Endothelial cell of umbilical vein (primary cell): Measurements from ENCODE around the gene FDX1. TPM values are rescaled to one million over a fixed set of nuclear protein-coding genes. Genes with fewer than 3 reads are reported as not detected.

Source experiments
- BruUV-seq: library from RNA; stranded (reverse); fragments of 400-500 nt; replicated peaks from 2 replicates; lab custom pipeline; 2021; lab: Mats Ljungman, UMichigan
- CTCF ChIA-PET: fragments of 300-600, 350-600 bp; sonication (Branson Sonifier 250); formaldehyde crosslinking; loops from one replicate; lab custom pipeline; 2021; ENCODE audit warnings: antibody characterized with exemption, inconsistent platforms; lab: Charles Lee
- POLR2A ChIA-PET: fragments of 300-600, 350-600 bp; sonication (Branson Sonifier 250); formaldehyde crosslinking; loops from one replicate; lab custom pipeline; 2021; ENCODE audit warnings: antibody characterized with exemption, inconsistent platforms; lab: Charles Lee
- DNase-seq: peaks from one replicate; pipeline ENCODE4 v3.0.0-alpha.2; 2011; ENCODE audit warnings: low read depth, low spot score
- FAIRE-seq: peaks from 2 replicates; lab custom pipeline; 2011; peaks lifted over from hg19 to GRCh38; lab: Jason Lieb, UNC
- H2AFZ ChIP-seq: 2 replicates; pipeline ENCODE4 v1.6.0; 2012; ENCODE audit warnings: low read depth, low read length, control low read depth, inconsistent platforms
- H3K27ac ChIP-seq: 2 replicates; pipeline ENCODE4 v1.5.1; 2011; ENCODE audit warnings: low read depth, mild to moderate bottlenecking, control low read depth, low read length, moderate library complexity; ENCODE audit not compliant: insufficient read depth
- H3K27me3 ChIP-seq, 2 experiments: 2 replicates each; pipeline versions ENCODE4 v1.6.0 to v1.6.1; 2011; ENCODE audit warnings: low read length in 2 of 2, mixed read lengths in 1 of 2; ENCODE audit not compliant: control insufficient read depth in 2 of 2, insufficient read depth in 2 of 2
- H3K36me3 ChIP-seq, 2 experiments: 2 replicates in 1 of 2; 3 replicates in 1 of 2; pipeline ENCODE4 v1.5.1; 2011; ENCODE audit warnings: low read length in 2 of 2, mild to moderate bottlenecking in 1 of 2, moderate library complexity in 1 of 2; ENCODE audit not compliant: control insufficient read depth in 2 of 2, insufficient read depth in 2 of 2; ENCODE audit errors: extremely low read depth in 1 of 2
- H3K4me1 ChIP-seq: 3 replicates; pipeline ENCODE4 v1.5.1; 2011; ENCODE audit warnings: mild to moderate bottlenecking, low read length; ENCODE audit not compliant: control insufficient read depth, insufficient read depth; ENCODE audit errors: extremely low read depth
- H3K4me2 ChIP-seq: 2 replicates; pipeline ENCODE4 v1.6.1; 2011; ENCODE audit warnings: low read length, control low read depth, mixed read lengths; ENCODE audit not compliant: insufficient read depth
- H3K4me3 ChIP-seq, 3 experiments: fragments of 200-600 bp in 1 of 3; sonication (generic), shearing (Covaris generic) in 1 of 3; replicated peaks in 1 of 3; 2 replicates each; pipeline ENCODE4 v1.5.1; 2011 to 2016; ENCODE audit warnings: control low read depth in 3 of 3, low read length in 3 of 3, mild to moderate bottlenecking in 2 of 3, inconsistent platforms in 1 of 3, low read depth in 1 of 3, moderate library complexity in 1 of 3; ENCODE audit not compliant: insufficient read depth in 1 of 3
- H3K79me2 ChIP-seq: 2 replicates; pipeline ENCODE4 v1.6.0; 2012; ENCODE audit warnings: low read length, inconsistent platforms; ENCODE audit not compliant: control insufficient read depth, insufficient read depth
- H3K9ac ChIP-seq: replicated peaks from 2 replicates; pipeline ENCODE3; 2011; ENCODE audit warnings: low read length, control low read depth; ENCODE audit not compliant: insufficient read depth; ENCODE audit errors: extremely low read depth
- H3K9me1 ChIP-seq: replicated peaks from 3 replicates; pipeline ENCODE4 v1.6.0; 2011; ENCODE audit warnings: mild to moderate bottlenecking, low read length; ENCODE audit not compliant: control insufficient read depth, insufficient read depth; ENCODE audit errors: extremely low read depth
- H3K9me3 ChIP-seq: replicated peaks from 2 replicates; pipeline ENCODE4 v1.5.1; 2012; ENCODE audit warnings: low read length, inconsistent platforms; ENCODE audit not compliant: control insufficient read depth, insufficient read depth
- H4K20me1 ChIP-seq: replicated peaks from 2 replicates; pipeline ENCODE3; 2011; ENCODE audit warnings: mild to moderate bottlenecking, low read length; ENCODE audit not compliant: control insufficient read depth, insufficient read depth; ENCODE audit errors: extremely low read depth
- CTCF ChIP-seq, 2 donors: IDR thresholded peaks; 1 replicate in 1 of 2; 2 replicates in 1 of 2; pipeline ENCODE4 v1.5.1; 2011; ENCODE audit warnings: low read length in 2 of 2, mild to moderate bottlenecking in 2 of 2, moderate library complexity in 2 of 2, control low read depth in 1 of 2, inconsistent platforms in 1 of 2, low read depth in 1 of 2; ENCODE audit not compliant: insufficient read depth in 1 of 2; ENCODE audit errors: extremely low read depth in 1 of 2
- EZH2 ChIP-seq: IDR thresholded peaks from 2 replicates; pipeline ENCODE4 v1.6.1; 2012; ENCODE audit warnings: borderline replicate concordance, low read depth, mild to moderate bottlenecking, moderate library complexity, low read length, inconsistent platforms; ENCODE audit not compliant: severe bottlenecking
- FOS ChIP-seq: IDR thresholded peaks from 2 replicates; pipeline ENCODE4 v1.6.1; 2011; ENCODE audit warnings: mild to moderate bottlenecking, low read length, moderate library complexity, borderline replicate concordance; ENCODE audit not compliant: insufficient read depth
- GATA2 ChIP-seq: IDR thresholded peaks from 2 replicates; pipeline ENCODE4 v1.7.0; 2011; ENCODE audit warnings: low read depth, mild to moderate bottlenecking, moderate library complexity, mixed read lengths, low read length; ENCODE audit not compliant: insufficient read length, insufficient read depth
- JUN ChIP-seq: IDR thresholded peaks from 2 replicates; pipeline ENCODE4 v1.6.1; 2011; ENCODE audit warnings: borderline replicate concordance, low read depth; ENCODE audit not compliant: insufficient read length, insufficient read depth
- MAX ChIP-seq: IDR thresholded peaks from 2 replicates; pipeline ENCODE4 v1.6.1; 2011; ENCODE audit not compliant: insufficient read depth, insufficient read length
- MYC ChIP-seq: IDR thresholded peaks from one replicate; pipeline ENCODE4 v1.6.1; 2011; ENCODE audit warnings: mild to moderate bottlenecking, low read depth, low read length
- POLR2A ChIP-seq: IDR thresholded peaks from 2 replicates; pipeline ENCODE4 v1.6.1; 2012; ENCODE audit warnings: low read depth, mild to moderate bottlenecking, control low read depth, low read length
- POLR2AphosphoS5 ChIP-seq: IDR thresholded peaks from 2 replicates; pipeline ENCODE4 v1.6.1; 2012; ENCODE audit warnings: low read depth, mild to moderate bottlenecking, control low read depth, low read length, moderate library complexity; ENCODE audit not compliant: insufficient read depth
- dilution Hi-C: fragments of 300-500 bp; cut with MboI; formaldehyde crosslinking; loops from one replicate; pipeline ENCODE4 v1.15.0; 2019; ENCODE audit warnings: low sequenced_read_pairs; ENCODE audit not compliant: extremely low pct_ligation_motif_present
- intact Hi-C: fragments of 100-400 bp; cut with micrococcal nuclease; formaldehyde crosslinking; loops from one replicate; pipeline ENCODE4 v1.10.0; 2022
- polyA plus RNA-seq, 4 experiments: library from polyadenylated mRNA; depleted of rRNA in 3 of 4; stranded (reverse) in 3 of 4; unstranded in 1 of 4; fragments of >200 nt; gene quantifications; 2 replicates each; pipeline versions ENCODE4 v1.2.1 to v1.2.3, GENCODE V29; 2011 to 2012; ENCODE audit warnings: missing spikeins in 1 of 4
- total RNA-seq: library from RNA; stranded (reverse); gene quantifications from 2 replicates; pipeline ENCODE4 v1.2.3, GENCODE V29; 2021

FDX1 gene
- total and polyA plus RNA-seq, 2 donors (not counting 3 experiments of a cell fraction or from before 2014, with no cell fraction given): 4.7 to 11.0 TPM

GRCh38 chr11:110497231-110497978, 67.7 kb downstream of the FDX1 start:
- H3K9me1 ChIP-seq: no peaks in the 10 kb centered on the region
- H3K4me2 ChIP-seq: no peak overlapping the region
- H4K20me1 ChIP-seq: no peaks in the 10 kb centered on the region
- CTCF ChIA-PET: no interaction called here
- H3K9ac ChIP-seq: no peak overlapping the region
- intact Hi-C loops: no loop called here
- no peak overlapping the region for H3K27ac ChIP-seq
- TF ChIP-seq MYC: no peak
- no peak for TF ChIP-seq MAX
- TF ChIP-seq GATA2: no peak
- no peak for TF ChIP-seq JUN
- TF ChIP-seq EZH2: no peak
- no peak for TF ChIP-seq POLR2A
- no peak for TF ChIP-seq POLR2AphosphoS5
- no peak for TF ChIP-seq FOS
- no peak for TF ChIP-seq CTCF (IDR thresholded peaks at IDR 0.05; ENCODE audit: extremely low read depth in 1 of 2, insufficient read depth in 1 of 2, low read depth in 1 of 2, low read length in 2 of 2)
- DNase-seq (no peak), FAIRE-seq (no peak)
- no peak overlapping the region for H2AFZ ChIP-seq
- BruUV-seq: no TSS peak
- no peaks in the 10 kb centered on the region for H3K36me3 ChIP-seq
- peaks cover 2 to 4% of the 10 kb centered on the region in 2 experiments for H3K27me3 ChIP-seq
- POLR2A ChIA-PET: no interaction called here
- no peaks in the 10 kb centered on the region for H3K4me1 ChIP-seq
- dilution Hi-C loops: no loop called here
- no peaks in the 10 kb centered on the region for H3K79me2 ChIP-seq
- no peaks in the 10 kb centered on the region for H3K9me3 ChIP-seq
- H3K4me3 ChIP-seq: no peak overlapping the region
